ENCODE measurements around the gene UBE2E2. TPM values are rescaled to one million over a fixed set of nuclear protein-coding genes. Genes with fewer than 3 reads are reported as not detected.

The UBE2E2 gene
- total RNA-seq, 1 experiment from 2014 or later: 64.3 TPM

GRCh38 chr3:23495507-23495906 lies 292.4 kb downstream of the UBE2E2 start:
- BruUV-seq (replicated peaks): no TSS peak
- CTCF ChIA-PET: interaction anchor here (0.9 kb wide), 1 partner anchor 26 kb away, joined by 4 read pairs; no protein-coding TSS in a partner anchor
- Mint-ChIP-seq H3K36me3 (ENCODE audit: insufficient read depth, unreplicated experiment) (no peaks in the 10 kb centered on the region), H3K9me3 (ENCODE audit: unreplicated experiment) (no peaks in the 10 kb centered on the region), H3K4me1 (ENCODE audit: insufficient read depth, unreplicated experiment) (peaks cover 11% of the 10 kb centered on the region), H3K4me3 (ENCODE audit: unreplicated experiment) (no peak overlapping the region), H3K27ac (ENCODE audit: low read depth, unreplicated experiment) (no peak overlapping the region), H3K27me3 (ENCODE audit: insufficient read depth, unreplicated experiment) (no peaks in the 10 kb centered on the region)
- peak; percentile 4 for DNase-seq (ENCODE audit: unreplicated experiment)
- intact Hi-C loops (cut with micrococcal nuclease): no loop called here
- TF ChIP-seq CTCF (IDR thresholded peaks at IDR 0.05; ENCODE audit: unreplicated experiment): no peak
- POLR2A ChIA-PET: no interaction called here

DNA sequence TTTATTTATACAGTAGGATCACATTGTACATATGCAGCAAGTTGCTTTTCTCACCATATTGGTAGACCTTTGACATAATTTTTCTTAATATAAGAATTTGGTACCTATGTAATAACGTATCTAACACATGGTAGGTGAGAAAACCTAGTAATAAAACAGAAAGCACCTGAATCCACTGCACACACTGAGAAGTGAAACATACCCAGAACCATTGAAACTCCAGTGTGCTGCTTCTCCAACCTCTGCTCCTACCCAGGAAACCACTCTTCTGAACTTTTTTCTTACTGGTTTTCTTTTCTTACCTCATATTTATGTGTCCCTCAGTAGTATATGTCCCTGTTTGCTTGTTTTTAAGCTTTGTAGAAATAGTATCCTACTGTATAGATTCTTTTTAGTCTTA lies 293.0 kb downstream of the UBE2E2 start:
- Mint-ChIP-seq H3K9me3 (ENCODE audit: unreplicated experiment) (no peaks in the 10 kb centered on the region), H3K4me1 (ENCODE audit: insufficient read depth, unreplicated experiment) (peaks cover 12% of the 10 kb centered on the region), H3K27ac (ENCODE audit: low read depth, unreplicated experiment) (no peak overlapping the region), H3K36me3 (ENCODE audit: insufficient read depth, unreplicated experiment) (no peaks in the 10 kb centered on the region), H3K4me3 (ENCODE audit: unreplicated experiment) (no peak overlapping the region), H3K27me3 (ENCODE audit: insufficient read depth, unreplicated experiment) (no peaks in the 10 kb centered on the region)
- DNase-seq (ENCODE audit: unreplicated experiment): no peak
- CTCF ChIA-PET: interaction anchor here (0.7 kb wide), 1 partner anchor 473 kb away, joined by 3 read pairs; no protein-coding TSS in a partner anchor
- TF ChIP-seq CTCF (IDR thresholded peaks at IDR 0.05; ENCODE audit: unreplicated experiment): no peak
- no TSS peak for BruUV-seq (replicated peaks)
- POLR2A ChIA-PET: interaction anchor here (0.7 kb wide), 1 partner anchor 268 kb away, joined by 4 read pairs; no protein-coding TSS in a partner anchor
- intact Hi-C loops (cut with micrococcal nuclease): no loop called here

DNA sequence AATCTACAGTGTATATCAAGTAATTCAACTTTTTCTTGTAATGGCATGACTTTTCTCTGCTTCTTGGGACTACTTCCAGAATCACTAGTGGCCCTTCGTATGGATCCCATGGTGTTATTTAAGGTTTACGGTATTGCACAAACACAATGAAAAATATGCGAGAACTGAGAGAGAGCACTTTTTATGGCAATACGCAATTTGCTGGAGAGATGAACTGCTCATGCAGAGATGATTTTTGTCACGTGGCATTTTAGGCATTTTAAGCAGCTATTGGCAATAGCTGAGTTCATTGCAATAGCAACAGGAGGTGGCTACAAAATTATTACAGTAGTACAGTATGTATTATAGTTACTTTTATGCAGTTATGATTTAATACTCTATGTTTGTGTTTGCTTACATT lies 294.0 kb downstream of the UBE2E2 start:
- intact Hi-C loops (cut with micrococcal nuclease): no loop called here
- Mint-ChIP-seq H3K27me3 (ENCODE audit: insufficient read depth, unreplicated experiment) (no peaks in the 10 kb centered on the region), H3K27ac (ENCODE audit: low read depth, unreplicated experiment) (no peak overlapping the region), H3K9me3 (ENCODE audit: unreplicated experiment) (no peaks in the 10 kb centered on the region), H3K4me1 (ENCODE audit: insufficient read depth, unreplicated experiment) (peaks cover 18% of the 10 kb centered on the region), H3K36me3 (ENCODE audit: insufficient read depth, unreplicated experiment) (no peaks in the 10 kb centered on the region), H3K4me3 (ENCODE audit: unreplicated experiment) (no peak overlapping the region)
- no peak for DNase-seq (ENCODE audit: unreplicated experiment)
- CTCF ChIA-PET: no interaction called here
- no peak for TF ChIP-seq CTCF (IDR thresholded peaks at IDR 0.05; ENCODE audit: unreplicated experiment)
- POLR2A ChIA-PET: interaction anchor here (0.7 kb wide), 1 partner anchor 76 kb away, joined by 3 read pairs; no protein-coding TSS in a partner anchor
- BruUV-seq (replicated peaks): no TSS peak

DNA sequence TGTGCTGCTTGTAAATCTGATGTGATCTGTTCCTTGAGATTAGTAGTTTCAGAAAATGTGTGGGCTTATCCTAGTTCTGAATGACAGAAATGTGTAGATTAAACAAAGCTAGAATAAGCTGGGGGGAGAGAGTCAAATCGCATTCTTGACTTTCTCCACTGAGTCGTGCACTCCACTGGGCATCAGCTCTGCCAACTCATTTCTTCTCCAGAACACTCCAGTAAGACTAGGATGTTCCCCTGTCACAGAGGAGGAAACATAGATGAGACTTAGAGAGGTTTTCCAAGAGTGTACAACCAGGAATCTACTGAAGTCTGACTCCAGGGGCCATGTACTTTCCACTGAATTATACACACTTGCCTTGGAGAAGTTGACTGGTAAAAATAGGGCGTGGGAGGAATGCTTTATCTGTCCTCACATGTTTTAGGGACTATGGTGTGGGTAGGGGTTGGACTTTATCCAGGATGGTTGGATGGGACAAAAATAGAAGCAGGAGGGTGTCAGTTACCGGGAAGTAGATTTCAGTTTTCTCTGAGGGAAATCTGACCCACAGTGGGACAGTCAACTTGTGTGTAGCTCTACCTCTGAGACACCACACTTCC lies 298.2 kb downstream of the UBE2E2 start:
- peaks cover 12% of the 10 kb centered on the region for H3K4me1 Mint-ChIP-seq (ENCODE audit: insufficient read depth, unreplicated experiment)
- BruUV-seq (replicated peaks): no TSS peak
- ChIA-PET CTCF (no interaction called here), POLR2A (interaction anchor here (1.0 kb wide), 1 partner anchor 47 kb away, joined by 4 read pairs; no protein-coding TSS in a partner anchor)
- no peak overlapping the region for H3K27ac Mint-ChIP-seq (ENCODE audit: low read depth, unreplicated experiment)
- no peaks in the 10 kb centered on the region for H3K9me3 Mint-ChIP-seq (ENCODE audit: unreplicated experiment)
- DNase-seq (ENCODE audit: unreplicated experiment): peak; percentile 67
- no peak for TF ChIP-seq CTCF (IDR thresholded peaks at IDR 0.05; ENCODE audit: unreplicated experiment)
- no peak overlapping the region for H3K4me3 Mint-ChIP-seq (ENCODE audit: unreplicated experiment)
- no peaks in the 10 kb centered on the region for H3K36me3 Mint-ChIP-seq (ENCODE audit: insufficient read depth, unreplicated experiment)
- intact Hi-C loops (cut with micrococcal nuclease): no loop called here
- H3K27me3 Mint-ChIP-seq (ENCODE audit: insufficient read depth, unreplicated experiment): no peaks in the 10 kb centered on the region

Data from MCF 10A (cell line).